Ascending aorta (tissue), 2 donors: ENCODE measurements around the gene SLC29A2. TPM values are rescaled to one million over a fixed set of nuclear protein-coding genes. Genes with fewer than 3 reads are reported as not detected.

ENCODE experiments used
- DNase-seq, 2 donors: peaks; one replicate each; pipeline ENCODE4 v3.0.0-alpha.2; 2019; ENCODE audit warnings: low spot score in 2 of 2
- H3K27ac ChIP-seq, 2 donors: fragments of 200-600 bp; sonication (generic); one replicate each; pipeline ENCODE4 v1.5.1; 2016 to 2017; ENCODE audit warnings: mild to moderate bottlenecking in 1 of 2
- H3K27me3 ChIP-seq: fragments of 200-600 bp; sonication (generic); one replicate; pipeline ENCODE4 v1.5.1; 2017
- H3K36me3 ChIP-seq, 2 donors: fragments of 200-600 bp; sonication (generic); one replicate each; pipeline ENCODE4 v1.5.1; 2016
- H3K4me1 ChIP-seq, 2 donors: fragments of 200-600 bp; sonication (generic); one replicate each; pipeline ENCODE4 v1.5.1; 2016 to 2017; ENCODE audit warnings: mild to moderate bottlenecking in 1 of 2
- H3K4me3 ChIP-seq, 2 donors: fragments of 200-600 bp; sonication (generic); one replicate each; pipeline ENCODE4 v1.5.1; 2016 to 2017; ENCODE audit warnings: mild to moderate bottlenecking in 1 of 2
- H3K9me3 ChIP-seq, 2 donors: fragments of 200-600 bp; sonication (generic); one replicate each; pipeline ENCODE4 v1.5.1; 2016
- intact Hi-C: fragments of 100-400 bp; cut with DNase I; formaldehyde crosslinking; loops from one replicate; pipeline ENCODE4 v1.15.1; 2023
- total RNA-seq: library from RNA; depleted of rRNA; stranded (reverse); fragments of >200 nt; gene quantifications from one replicate; pipeline ENCODE4 v1.1.0, GENCODE V29; 2016
- TF ChIP-seq, protein P1 (sequence below), 3 experiments: fragments of 200-600 bp in 2 of 3; fragments of 450-650 bp in 1 of 3; sonication (generic) in 2 of 3; IDR thresholded peaks; one replicate each; pipeline ENCODE4 v1.5.1; 2016 to 2019; ENCODE audit warnings: antibody characterized with exemption in 3 of 3, mild to moderate bottlenecking in 1 of 3, moderate library complexity in 1 of 3

The SLC29A2 gene
- total RNA-seq, 1 donor from 2014 or later, result not detected

- Histone ChIP-seq H3K4me3 (no peak overlapping the region), H3K27ac (no peak overlapping the region), H3K4me1 (peaks cover 15 to 25% of the 10 kb centered on the region in 2 donors), H3K9me3 (no peaks in the 10 kb centered on the region), H3K27me3 (no peaks in the 10 kb centered on the region), H3K36me3 (no peaks in the 10 kb centered on the region)
- no peak for DNase-seq
- TF ChIP-seq, protein P1, sequence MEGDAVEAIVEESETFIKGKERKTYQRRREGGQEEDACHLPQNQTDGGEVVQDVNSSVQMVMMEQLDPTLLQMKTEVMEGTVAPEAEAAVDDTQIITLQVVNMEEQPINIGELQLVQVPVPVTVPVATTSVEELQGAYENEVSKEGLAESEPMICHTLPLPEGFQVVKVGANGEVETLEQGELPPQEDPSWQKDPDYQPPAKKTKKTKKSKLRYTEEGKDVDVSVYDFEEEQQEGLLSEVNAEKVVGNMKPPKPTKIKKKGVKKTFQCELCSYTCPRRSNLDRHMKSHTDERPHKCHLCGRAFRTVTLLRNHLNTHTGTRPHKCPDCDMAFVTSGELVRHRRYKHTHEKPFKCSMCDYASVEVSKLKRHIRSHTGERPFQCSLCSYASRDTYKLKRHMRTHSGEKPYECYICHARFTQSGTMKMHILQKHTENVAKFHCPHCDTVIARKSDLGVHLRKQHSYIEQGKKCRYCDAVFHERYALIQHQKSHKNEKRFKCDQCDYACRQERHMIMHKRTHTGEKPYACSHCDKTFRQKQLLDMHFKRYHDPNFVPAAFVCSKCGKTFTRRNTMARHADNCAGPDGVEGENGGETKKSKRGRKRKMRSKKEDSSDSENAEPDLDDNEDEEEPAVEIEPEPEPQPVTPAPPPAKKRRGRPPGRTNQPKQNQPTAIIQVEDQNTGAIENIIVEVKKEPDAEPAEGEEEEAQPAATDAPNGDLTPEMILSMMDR (IDR thresholded peaks at IDR 0.05), result no peak
- intact Hi-C loops, result no loop called here
Observed at GRCh38 chr11:66318600-66318970, 53.0 kb downstream of the SLC29A2 start.

- H3K36me3 ChIP-seq, result no peaks in the 10 kb centered on the region
- peak overlapping the region; percentile 51 to 77 for H3K27ac ChIP-seq
- H3K9me3 ChIP-seq, result no peaks in the 10 kb centered on the region
- no peaks in the 10 kb centered on the region for H3K27me3 ChIP-seq
- peak in 1 of 2 donors; percentile 81 for DNase-seq
- intact Hi-C loops, result no loop called here
- peaks cover 19 to 25% of the 10 kb centered on the region in 2 donors for H3K4me1 ChIP-seq
- peak overlapping the region in 1 of 2 donors; percentile 85 for H3K4me3 ChIP-seq
- TF ChIP-seq, protein P1 (IDR thresholded peaks at IDR 0.05), result no peak
Observed at GRCh38 chr11:66317723-66318599, 53.6 kb downstream of the SLC29A2 start.

DNA sequence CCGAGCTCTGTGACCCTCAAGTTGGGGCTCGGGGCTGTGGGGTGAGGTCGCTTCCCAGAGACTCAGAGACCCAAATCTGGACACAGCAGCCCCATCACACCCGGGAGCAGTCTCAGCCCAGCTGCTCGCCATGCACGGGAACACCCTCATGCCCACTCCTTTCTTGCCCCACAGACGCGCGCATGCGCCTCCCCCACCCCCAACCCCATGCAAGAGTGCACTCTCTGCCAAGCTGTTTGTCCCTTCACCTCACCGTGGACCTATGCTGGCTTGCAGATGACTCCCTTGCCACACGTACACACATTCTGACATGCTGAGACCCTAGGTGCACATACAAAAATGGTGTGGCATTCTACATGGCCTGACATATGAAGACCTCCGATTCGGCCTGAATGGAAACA lies 54.2 kb downstream of the SLC29A2 start:
- Histone ChIP-seq H3K4me1 (peaks cover 20 to 25% of the 10 kb centered on the region in 2 donors), H3K9me3 (no peaks in the 10 kb centered on the region), H3K4me3 (peak overlapping the region; percentile 47 to 85), H3K36me3 (no peaks in the 10 kb centered on the region), H3K27me3 (no peaks in the 10 kb centered on the region), H3K27ac (peak overlapping the region; percentile 51 to 77)
- TF ChIP-seq, protein P1 (IDR thresholded peaks at IDR 0.05), result no peak
- intact Hi-C loops, result no loop called here
- DNase-seq, result no peak

DNA sequence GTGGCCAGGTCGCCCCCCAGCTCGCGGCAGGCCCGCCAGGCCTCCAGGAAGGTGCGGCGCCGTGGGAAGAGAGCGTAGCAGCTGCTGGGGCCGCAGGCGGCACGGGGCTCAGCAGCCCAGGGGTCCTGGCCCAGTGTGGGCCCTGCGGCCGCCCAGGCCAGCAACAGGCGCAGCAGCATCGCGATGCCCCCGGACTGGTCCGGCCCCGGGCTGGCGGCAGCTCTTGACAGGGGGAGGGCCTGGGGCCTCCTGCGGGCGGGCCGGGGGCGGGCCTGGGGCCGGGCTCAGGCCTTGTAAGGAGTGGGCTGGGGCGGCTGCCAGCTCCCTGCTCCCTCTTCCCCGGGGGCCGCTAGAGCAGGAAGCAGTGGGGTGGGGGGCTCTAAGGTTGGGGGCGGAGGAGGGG lies 54.7 kb downstream of the SLC29A2 start, which contains the start of gene CD248:
Gene CD248 (minus strand): TSS at position 196 of the 403 bp plus-strand sequence. CDS start 17 bp downstream, at position 179.
- DNase-seq, result peak in 1 of 2 donors; percentile 78
- intact Hi-C loops, result no loop called here
- peak within 1 kb of the TSS; percentile 47 to 85 for H3K4me3 ChIP-seq
- H3K27me3 ChIP-seq, result no peaks in the 10 kb centered on the region
- peaks cover 20 to 25% of the 10 kb centered on the region in 2 donors for H3K4me1 ChIP-seq
- peak within 1 kb of the TSS; percentile 51 to 77 for H3K27ac ChIP-seq
- no peaks in the 10 kb centered on the region for H3K9me3 ChIP-seq
- H3K36me3 ChIP-seq, result no peaks in the 10 kb centered on the region
- TF ChIP-seq, protein P1 (IDR thresholded peaks at IDR 0.05), result no peak

DNA sequence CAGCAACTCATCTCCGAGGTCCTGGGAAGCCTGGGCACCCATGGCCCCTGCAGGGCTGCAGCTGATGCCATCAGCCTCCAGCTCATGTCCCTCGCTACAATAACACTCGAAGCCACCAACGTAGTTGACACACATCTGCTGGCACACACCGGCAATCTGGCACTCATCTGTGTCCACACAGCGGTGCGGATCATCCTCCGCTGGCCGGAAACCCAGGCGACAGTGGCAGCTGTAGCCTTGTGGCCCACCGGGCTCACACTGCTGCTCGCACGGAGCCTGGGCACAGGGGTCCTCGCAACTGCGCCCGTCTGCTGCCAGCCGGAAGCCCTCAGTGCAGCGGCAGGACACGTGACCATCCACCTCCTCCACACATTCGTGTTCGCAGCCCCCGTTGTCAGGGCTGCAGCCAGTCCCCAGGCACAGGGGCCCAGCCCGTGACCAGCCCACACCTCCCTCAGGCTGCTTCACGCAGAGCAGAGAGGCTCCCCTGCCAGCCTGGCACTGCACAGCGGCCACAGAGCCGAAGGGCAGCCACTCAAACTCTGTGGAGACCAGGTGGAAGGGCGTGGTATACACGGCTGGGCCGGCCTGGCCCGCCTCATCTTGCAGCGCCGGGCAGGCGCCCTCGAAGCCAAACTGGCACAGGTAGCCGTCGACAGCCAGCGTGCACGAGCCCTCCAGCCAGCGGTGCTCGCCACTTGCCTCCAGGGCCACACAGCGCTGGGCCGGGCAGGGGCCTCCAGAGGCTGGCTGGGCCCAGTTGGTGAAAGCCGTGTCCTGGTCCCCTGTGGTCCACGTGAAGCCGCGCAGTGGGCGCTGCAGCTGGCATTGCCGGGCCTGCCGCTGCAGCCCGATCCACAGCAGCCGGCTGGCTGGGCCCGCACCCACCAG lies 55.4 kb downstream of the SLC29A2 start:
- no peak for DNase-seq
- Histone ChIP-seq H3K4me3 (peak overlapping the region; percentile 47 to 85), H3K36me3 (no peaks in the 10 kb centered on the region), H3K27ac (peak overlapping the region; percentile 51 to 77), H3K27me3 (no peaks in the 10 kb centered on the region), H3K9me3 (no peaks in the 10 kb centered on the region), H3K4me1 (peaks cover 20 to 25% of the 10 kb centered on the region in 2 donors)
- intact Hi-C loops, result no loop called here
- TF ChIP-seq, protein P1 (IDR thresholded peaks at IDR 0.05), result no peak
